IMR-90 (cell line): ENCODE measurements around the gene CAPN10. TPM values are rescaled to one million over a fixed set of nuclear protein-coding genes. Genes with fewer than 3 reads are reported as not detected.

Experiments
- ATAC-seq: fragments of 200-7000 bp; cut with Tn5 transposase; 2 replicates; pipeline ENCODE4 v1.9.1; 2020; ENCODE audit warnings: low read depth, mild to moderate bottlenecking, moderate library complexity
- BruUV-seq: library from RNA; stranded (reverse); fragments of 400-500 nt; replicated peaks from 2 replicates; lab custom pipeline; 2021; lab: Mats Ljungman, UMichigan
- CTCF ChIA-PET: fragments of 300-600 bp; formaldehyde crosslinking; extraction: SDS; loops from one replicate; lab custom pipeline; 2021; ENCODE audit warnings: antibody characterized with exemption; lab: Yijun Ruan, JAX
- POLR2A ChIA-PET: fragments of 300-600 bp; sonication (Branson Sonifier 250); formaldehyde crosslinking; loops from one replicate; lab custom pipeline; 2022; ENCODE audit warnings: antibody characterized with exemption; ENCODE audit not compliant: unreplicated experiment; lab: Charles Lee
- DNase-seq: peaks from one replicate; pipeline ENCODE4 v3.0.0; 2013
- H2AFZ ChIP-seq: replicated peaks from 2 replicates; pipeline ENCODE3; 2013; ENCODE audit warnings: low read length, mild to moderate bottlenecking; ENCODE audit not compliant: poor library complexity
- H2AK5ac ChIP-seq: 2 replicates; pipeline ENCODE4 v1.6.1; 2013; ENCODE audit warnings: low read depth, low read length, inconsistent platforms
- H2AK9ac ChIP-seq: replicated peaks from 2 replicates; pipeline ENCODE3; 2013; ENCODE audit warnings: mild to moderate bottlenecking, low read depth, low read length, moderate library complexity; ENCODE audit not compliant: poor library complexity
- H2BK120ac ChIP-seq: 2 replicates; pipeline ENCODE4 v1.6.1; 2013; ENCODE audit warnings: low read depth, low read length, inconsistent platforms
- H2BK15ac ChIP-seq: 3 replicates; pipeline ENCODE4 v1.6.1; 2013; ENCODE audit warnings: low read depth, low read length, inconsistent platforms
- H2BK20ac ChIP-seq: 2 replicates; pipeline ENCODE4 v1.6.1; 2013; ENCODE audit warnings: low read depth, mild to moderate bottlenecking, inconsistent platforms, low read length, moderate library complexity
- H2BK5ac ChIP-seq: 2 replicates; pipeline ENCODE4 v1.6.1; 2013; ENCODE audit warnings: mild to moderate bottlenecking, low read depth, low read length, inconsistent platforms; ENCODE audit not compliant: poor library complexity, severe bottlenecking
- H3K14ac ChIP-seq: replicated peaks from 2 replicates; pipeline ENCODE4 v1.6.1; 2013; ENCODE audit warnings: low read depth, low read length, inconsistent platforms
- H3K18ac ChIP-seq: 2 replicates; pipeline ENCODE4 v1.6.1; 2013; ENCODE audit warnings: low read depth, low read length, control low read depth
- H3K23ac ChIP-seq: 2 replicates; pipeline ENCODE4 v1.6.1; 2013; ENCODE audit warnings: low read depth, low read length, inconsistent platforms
- H3K27ac ChIP-seq: 2 replicates; pipeline ENCODE4 v1.5.1; 2013; ENCODE audit warnings: mild to moderate bottlenecking, control low read depth, low read length; ENCODE audit not compliant: insufficient read depth
- H3K27me3 ChIP-seq: 2 replicates; pipeline ENCODE4 v1.6.1; 2013; ENCODE audit warnings: low read length; ENCODE audit not compliant: control insufficient read depth, insufficient read depth
- H3K36me3 ChIP-seq: 2 replicates; pipeline ENCODE4 v1.6.1; 2013; ENCODE audit warnings: low read length, mixed read lengths; ENCODE audit not compliant: control insufficient read depth, insufficient read depth
- H3K4ac ChIP-seq: 2 replicates; pipeline ENCODE4 v1.6.1; 2013; ENCODE audit warnings: low read depth, low read length, inconsistent platforms
- H3K4me1 ChIP-seq: 2 replicates; pipeline ENCODE4 v1.6.1; 2013; ENCODE audit warnings: low read length, mixed read lengths; ENCODE audit not compliant: control insufficient read depth, insufficient read depth
- H3K4me2 ChIP-seq: 2 replicates; pipeline ENCODE4 v1.6.1; 2013; ENCODE audit warnings: low read depth, mild to moderate bottlenecking, control low read depth, low read length, moderate library complexity
- H3K4me3 ChIP-seq: 2 replicates; pipeline ENCODE4 v1.5.1; 2013; ENCODE audit warnings: low read depth, mild to moderate bottlenecking, control low read depth, low read length, moderate library complexity; ENCODE audit not compliant: insufficient read depth
- H3K56ac ChIP-seq: 2 replicates; pipeline ENCODE4 v1.6.1; 2013; ENCODE audit warnings: low read length, inconsistent platforms; ENCODE audit not compliant: insufficient read depth; ENCODE audit errors: extremely low read depth
- H3K79me1 ChIP-seq, 2 experiments: 2 replicates each; pipeline ENCODE4 v1.6.1; 2013; ENCODE audit warnings: low read length in 2 of 2, inconsistent platforms in 1 of 2, low read depth in 1 of 2
- H3K9ac ChIP-seq: 2 replicates; pipeline ENCODE4 v1.6.1; 2013; ENCODE audit warnings: low read depth, low read length, control low read depth
- H3K9me1 ChIP-seq: 2 replicates; pipeline ENCODE4 v1.6.1; 2013; ENCODE audit warnings: low read length, inconsistent platforms; ENCODE audit not compliant: insufficient read depth
- H3K9me3 ChIP-seq: 2 replicates; pipeline ENCODE4 v1.6.1; 2013; ENCODE audit warnings: low read length; ENCODE audit not compliant: control insufficient read depth, insufficient read depth
- H4K20me1 ChIP-seq: 2 replicates; pipeline ENCODE4 v1.6.1; 2013; ENCODE audit warnings: low read length, inconsistent platforms; ENCODE audit not compliant: insufficient read depth
- H4K5ac ChIP-seq: 2 replicates; pipeline ENCODE4 v1.6.1; 2013; ENCODE audit warnings: mild to moderate bottlenecking, low read depth, low read length, control low read depth
- H4K8ac ChIP-seq, 2 experiments: 2 replicates each; pipeline ENCODE4 v1.6.1; 2013; ENCODE audit warnings: low read depth in 2 of 2, low read length in 2 of 2, control low read depth in 1 of 2, inconsistent platforms in 1 of 2
- H4K91ac ChIP-seq: 2 replicates; pipeline ENCODE4 v1.6.1; 2013; ENCODE audit warnings: low read depth, low read length, inconsistent platforms; ENCODE audit not compliant: insufficient read depth
- BHLHE40 ChIP-seq: fragments of 150-350 bp; IDR thresholded peaks from 2 replicates; pipeline ENCODE4 v1.6.1; 2016; ENCODE audit warnings: mild to moderate bottlenecking, low read depth, low read length
- CEBPB ChIP-seq: IDR thresholded peaks from 2 replicates; pipeline ENCODE4 v1.6.1; 2012; ENCODE audit warnings: low read depth, low read length, improper control_type of control experiment
- CHD1 ChIP-seq: IDR thresholded peaks from 2 replicates; pipeline ENCODE4 v1.6.1; 2012; ENCODE audit warnings: low read depth, low read length, improper control_type of control experiment
- FOS ChIP-seq: fragments of 150-350 bp; IDR thresholded peaks from 2 replicates; pipeline ENCODE4 v1.6.1; 2016; ENCODE audit warnings: low read depth, low read length
- MAFK ChIP-seq: IDR thresholded peaks from 2 replicates; pipeline ENCODE4 v1.6.1; 2012; ENCODE audit warnings: low read depth, low read length, improper control_type of control experiment
- MAZ ChIP-seq: IDR thresholded peaks from 2 replicates; pipeline ENCODE4 v1.6.1; 2012; ENCODE audit warnings: low read depth, mild to moderate bottlenecking, low read length, improper control_type of control experiment, moderate library complexity, borderline replicate concordance
- MXI1 ChIP-seq: IDR thresholded peaks from 2 replicates; pipeline ENCODE4 v1.6.1; 2012; ENCODE audit warnings: low read depth, mild to moderate bottlenecking, low read length, moderate library complexity, borderline replicate concordance
- NFE2L2 ChIP-seq: fragments of 150-350 bp; IDR thresholded peaks from 2 replicates; pipeline ENCODE4 v1.6.1; 2016; ENCODE audit warnings: low read depth, mild to moderate bottlenecking, low read length
- POLR2A ChIP-seq: IDR thresholded peaks from 2 replicates; pipeline ENCODE4 v1.6.1; 2012; ENCODE audit warnings: mild to moderate bottlenecking, low read depth, low read length
- RAD21 ChIP-seq: IDR thresholded peaks from 2 replicates; pipeline ENCODE4 v1.6.1; 2012; ENCODE audit warnings: low read length, improper control_type of control experiment
- RCOR1 ChIP-seq: IDR thresholded peaks from 2 replicates; pipeline ENCODE4 v1.6.1; 2012; ENCODE audit warnings: mild to moderate bottlenecking, low read length, improper control_type of control experiment; ENCODE audit not compliant: insufficient replicate concordance
- RFX5 ChIP-seq: IDR thresholded peaks from 2 replicates; pipeline ENCODE4 v1.8.0; 2012; ENCODE audit warnings: low read depth, mild to moderate bottlenecking, low read length, moderate library complexity
- SMC3 ChIP-seq: fragments of 150-350 bp; IDR thresholded peaks from 2 replicates; pipeline ENCODE4 v1.6.1; 2016; ENCODE audit warnings: low read depth, mild to moderate bottlenecking, antibody characterized with exemption, low read length, moderate library complexity
- WGBS, 2 experiments: methylation state at CpG; one replicate each; pipeline versions ENCODE4 v1.1.5 to v1.1.7; 2013; ENCODE audit warnings: missing lambda C conversion rate in 2 of 2; ENCODE audit not compliant: insufficient read length in 1 of 2; ENCODE audit errors: extremely low coverage in 2 of 2; 5-methylcytosine and 5-hydroxymethylcytosine counted together
- dilution Hi-C: fragments of 300-500 bp; cut with HindIII; formaldehyde crosslinking; loops from one replicate; pipeline ENCODE4 v1.14.3; 2018; ENCODE audit warnings: low sequenced_read_pairs; ENCODE audit not compliant: unreplicated experiment
- in situ Hi-C: fragments of 300-500 bp; cut with MboI; formaldehyde crosslinking; loops from 3 replicates; pipeline ENCODE4 v1.14.3; 2019; ENCODE audit warnings: low sequenced_read_pairs, inconsistent platforms, mixed read lengths
- intact Hi-C: fragments of 100-400 bp; cut with micrococcal nuclease; formaldehyde crosslinking; loops from 2 replicates; pipeline ENCODE4 v1.10.0; 2022
- polyA plus RNA-seq, 3 experiments: library from polyadenylated mRNA; depleted of rRNA; stranded (reverse); fragments of >200 nt; gene quantifications; 2 replicates each; pipeline ENCODE4 v1.2.3, GENCODE V29; 2012; ENCODE audit warnings: low replicate concordance in 1 of 3
- total RNA-seq: library from RNA; depleted of rRNA; stranded (reverse); fragments of >200 nt; gene quantifications from 2 replicates; pipeline ENCODE4 v1.2.3, GENCODE V29; 2012
- TF ChIP-seq, protein P1 (sequence below): fragments of 150-350 bp; IDR thresholded peaks from 2 replicates; pipeline ENCODE4 v1.6.1; 2017; ENCODE audit warnings: mild to moderate bottlenecking, antibody characterized with exemption, low read length, low read depth
- TF ChIP-seq, protein P2 (sequence below): fragments of 150-350 bp; IDR thresholded peaks from 2 replicates; pipeline ENCODE4 v1.6.1; 2016; ENCODE audit warnings: low read depth, mild to moderate bottlenecking, low read length, moderate library complexity, borderline replicate concordance
- TF ChIP-seq, protein P3 (sequence below): conservative IDR thresholded peaks from 2 replicates; pipeline ENCODE4 v1.5.1; 2012; ENCODE audit warnings: mild to moderate bottlenecking, low read depth, low read length, improper control_type of control experiment

The CAPN10 gene
- total and polyA plus RNA-seq, 2 of the 4 experiments (the other 2 are of a cell fraction), result 6.3 to 20.9 TPM

GRCh38 chr2:240601061-240601830 lies 14.7 kb downstream of the CAPN10 start:
- Histone ChIP-seq H3K23ac (no peak overlapping the region), H3K36me3 (peaks cover 19% of the 10 kb centered on the region), H2AK5ac (no peak overlapping the region), H2BK20ac (no peak overlapping the region), H4K20me1 (no peaks in the 10 kb centered on the region), H4K8ac (no peak overlapping the region), H3K18ac (no peak overlapping the region), H3K56ac (no peak overlapping the region), H3K4ac (no peak overlapping the region), H2BK5ac (no peak overlapping the region), H4K91ac (no peak overlapping the region), H4K5ac (no peak overlapping the region), H3K4me3 (no peak overlapping the region), H3K9ac (no peak overlapping the region), H3K27me3 (no peaks in the 10 kb centered on the region), H3K27ac (no peak overlapping the region), H2AK9ac (no peak overlapping the region), H3K14ac (no peak overlapping the region), H2BK15ac (no peak overlapping the region), H3K9me3 (no peaks in the 10 kb centered on the region), H3K9me1 (no peaks in the 10 kb centered on the region; the same call in 1 of the 2 replicates), H3K79me1 (no peaks in the 10 kb centered on the region), H3K4me1 (no peaks in the 10 kb centered on the region), H2BK120ac (no peak overlapping the region), H2AFZ (no peak overlapping the region), H3K4me2 (no peak overlapping the region)
- ATAC-seq, result no peak
- TF ChIP-seq CEBPB (no peak), MXI1 (no peak), FOS (no peak), MAFK (no peak), MAZ (no peak), BHLHE40 (no peak), RFX5 (no peak), CHD1 (no peak), RAD21 (no peak), POLR2A (no peak), NFE2L2 (no peak), RCOR1 (no peak), SMC3 (no peak)
- TF ChIP-seq, protein P1, sequence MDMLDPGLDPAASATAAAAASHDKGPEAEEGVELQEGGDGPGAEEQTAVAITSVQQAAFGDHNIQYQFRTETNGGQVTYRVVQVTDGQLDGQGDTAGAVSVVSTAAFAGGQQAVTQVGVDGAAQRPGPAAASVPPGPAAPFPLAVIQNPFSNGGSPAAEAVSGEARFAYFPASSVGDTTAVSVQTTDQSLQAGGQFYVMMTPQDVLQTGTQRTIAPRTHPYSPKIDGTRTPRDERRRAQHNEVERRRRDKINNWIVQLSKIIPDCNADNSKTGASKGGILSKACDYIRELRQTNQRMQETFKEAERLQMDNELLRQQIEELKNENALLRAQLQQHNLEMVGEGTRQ, result no peak
- TF ChIP-seq, protein P2, sequence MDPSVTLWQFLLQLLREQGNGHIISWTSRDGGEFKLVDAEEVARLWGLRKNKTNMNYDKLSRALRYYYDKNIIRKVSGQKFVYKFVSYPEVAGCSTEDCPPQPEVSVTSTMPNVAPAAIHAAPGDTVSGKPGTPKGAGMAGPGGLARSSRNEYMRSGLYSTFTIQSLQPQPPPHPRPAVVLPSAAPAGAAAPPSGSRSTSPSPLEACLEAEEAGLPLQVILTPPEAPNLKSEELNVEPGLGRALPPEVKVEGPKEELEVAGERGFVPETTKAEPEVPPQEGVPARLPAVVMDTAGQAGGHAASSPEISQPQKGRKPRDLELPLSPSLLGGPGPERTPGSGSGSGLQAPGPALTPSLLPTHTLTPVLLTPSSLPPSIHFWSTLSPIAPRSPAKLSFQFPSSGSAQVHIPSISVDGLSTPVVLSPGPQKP, result no peak
- TF ChIP-seq, protein P3, sequence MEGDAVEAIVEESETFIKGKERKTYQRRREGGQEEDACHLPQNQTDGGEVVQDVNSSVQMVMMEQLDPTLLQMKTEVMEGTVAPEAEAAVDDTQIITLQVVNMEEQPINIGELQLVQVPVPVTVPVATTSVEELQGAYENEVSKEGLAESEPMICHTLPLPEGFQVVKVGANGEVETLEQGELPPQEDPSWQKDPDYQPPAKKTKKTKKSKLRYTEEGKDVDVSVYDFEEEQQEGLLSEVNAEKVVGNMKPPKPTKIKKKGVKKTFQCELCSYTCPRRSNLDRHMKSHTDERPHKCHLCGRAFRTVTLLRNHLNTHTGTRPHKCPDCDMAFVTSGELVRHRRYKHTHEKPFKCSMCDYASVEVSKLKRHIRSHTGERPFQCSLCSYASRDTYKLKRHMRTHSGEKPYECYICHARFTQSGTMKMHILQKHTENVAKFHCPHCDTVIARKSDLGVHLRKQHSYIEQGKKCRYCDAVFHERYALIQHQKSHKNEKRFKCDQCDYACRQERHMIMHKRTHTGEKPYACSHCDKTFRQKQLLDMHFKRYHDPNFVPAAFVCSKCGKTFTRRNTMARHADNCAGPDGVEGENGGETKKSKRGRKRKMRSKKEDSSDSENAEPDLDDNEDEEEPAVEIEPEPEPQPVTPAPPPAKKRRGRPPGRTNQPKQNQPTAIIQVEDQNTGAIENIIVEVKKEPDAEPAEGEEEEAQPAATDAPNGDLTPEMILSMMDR, result no peak
- in situ Hi-C loops, result no loop called here
- intact Hi-C loops, result no loop called here
- ChIA-PET POLR2A (no interaction called here), CTCF (no interaction called here)
- no TSS peak for BruUV-seq
- dilution Hi-C loops, result no loop called here
- DNase-seq, result no peak
- WGBS, 2 experiments, result 79% methylated on average over 5 of the region's 20 CpGs; no CpG with 5 or more reads in 1 of the 2 experiments
